Peyer's patch (tissue), 4 donors: ENCODE data around the gene GLTPD2.

Experiments
- POLR2A ChIP-seq, 2 donors: fragments of 450-650 bp; IDR thresholded peaks; one replicate each; pipeline ENCODE4 v1.5.1; 2017; ENCODE audit warnings: antibody characterized with exemption in 2 of 2, mild to moderate bottlenecking in 2 of 2, moderate library complexity in 2 of 2
- TF ChIP-seq, protein P1 (sequence below), 6 experiments: fragments of 450-650 bp in 4 of 6; fragments of 200-600 bp in 2 of 6; sonication (generic) in 1 of 6; IDR thresholded peaks; one replicate each; pipeline ENCODE4 v1.5.1; 2017 to 2019; ENCODE audit warnings: antibody characterized with exemption in 6 of 6, mild to moderate bottlenecking in 3 of 6, moderate library complexity in 1 of 6

DNA sequence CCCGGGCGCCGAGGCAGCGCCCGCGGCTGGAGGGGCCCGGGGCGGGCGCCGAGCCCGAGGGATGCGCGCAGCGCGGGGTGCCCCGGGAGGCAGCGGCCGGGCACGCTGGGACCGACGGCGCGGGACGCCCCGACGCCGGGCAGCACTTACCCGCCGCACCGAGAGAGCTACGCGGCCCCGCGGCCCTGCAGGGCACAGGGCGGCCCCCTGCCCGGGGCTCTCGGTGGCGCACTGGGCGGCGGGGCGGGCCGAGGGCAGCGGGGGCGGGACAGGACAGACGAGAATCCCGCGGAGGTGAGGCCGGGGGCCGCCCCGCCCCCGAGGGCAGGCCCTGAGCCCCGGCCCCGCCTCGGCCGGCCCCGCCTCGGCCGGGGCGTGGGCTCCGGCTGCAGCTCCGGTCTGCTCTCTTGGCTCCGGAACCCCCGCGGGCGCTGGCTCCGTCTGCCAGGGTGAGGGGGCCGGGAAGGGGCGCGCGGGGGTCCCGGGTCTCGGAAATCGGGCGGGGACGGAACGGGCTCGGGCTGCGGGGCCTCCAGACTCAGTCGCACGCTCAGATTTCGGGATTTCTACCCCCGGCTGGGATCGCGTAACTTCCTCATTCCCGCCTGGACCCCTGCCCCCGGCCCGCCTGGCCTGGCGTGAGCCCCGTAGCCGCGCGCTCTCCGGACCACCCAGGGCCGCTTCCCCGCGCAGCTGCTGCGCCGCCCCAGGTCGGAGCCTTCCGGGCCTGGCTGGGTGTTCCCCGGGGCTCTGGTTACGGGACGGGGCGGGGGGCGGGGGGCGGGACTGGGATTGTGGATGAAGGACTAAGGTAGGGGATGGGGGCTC lies 18.2 kb downstream of the GLTPD2 start, which contains the start of gene PLD2:
- TF ChIP-seq, protein P1, sequence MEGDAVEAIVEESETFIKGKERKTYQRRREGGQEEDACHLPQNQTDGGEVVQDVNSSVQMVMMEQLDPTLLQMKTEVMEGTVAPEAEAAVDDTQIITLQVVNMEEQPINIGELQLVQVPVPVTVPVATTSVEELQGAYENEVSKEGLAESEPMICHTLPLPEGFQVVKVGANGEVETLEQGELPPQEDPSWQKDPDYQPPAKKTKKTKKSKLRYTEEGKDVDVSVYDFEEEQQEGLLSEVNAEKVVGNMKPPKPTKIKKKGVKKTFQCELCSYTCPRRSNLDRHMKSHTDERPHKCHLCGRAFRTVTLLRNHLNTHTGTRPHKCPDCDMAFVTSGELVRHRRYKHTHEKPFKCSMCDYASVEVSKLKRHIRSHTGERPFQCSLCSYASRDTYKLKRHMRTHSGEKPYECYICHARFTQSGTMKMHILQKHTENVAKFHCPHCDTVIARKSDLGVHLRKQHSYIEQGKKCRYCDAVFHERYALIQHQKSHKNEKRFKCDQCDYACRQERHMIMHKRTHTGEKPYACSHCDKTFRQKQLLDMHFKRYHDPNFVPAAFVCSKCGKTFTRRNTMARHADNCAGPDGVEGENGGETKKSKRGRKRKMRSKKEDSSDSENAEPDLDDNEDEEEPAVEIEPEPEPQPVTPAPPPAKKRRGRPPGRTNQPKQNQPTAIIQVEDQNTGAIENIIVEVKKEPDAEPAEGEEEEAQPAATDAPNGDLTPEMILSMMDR (IDR thresholded peaks at IDR 0.05): peak in 2 of 6 experiments; percentile 17 to 24
- peak; percentile 5 to 44 for TF ChIP-seq POLR2A (IDR thresholded peaks at IDR 0.05)
